HEK293 (cell line): ENCODE data around the gene OGFOD2.
A peak's percentile ranks its signal among the peaks of the same experiment; 100 is the strongest.

Source experiments
- BCL11A ChIP-seq: fragments of 450-650 bp; formaldehyde crosslinking; IDR thresholded peaks from 2 replicates; pipeline ENCODE4 v1.5.1; 2016; ENCODE audit warnings: low read depth, missing biosample characterization, missing genetic modification characterization
- OVOL3 ChIP-seq: fragments of 450-650 bp; formaldehyde crosslinking; IDR thresholded peaks from 2 replicates; pipeline ENCODE4 v1.5.1; 2016; ENCODE audit warnings: missing biosample characterization, missing genetic modification characterization
- TRIM28 ChIP-seq: IDR thresholded peaks from 2 replicates; pipeline ENCODE4 v1.6.1; 2011; ENCODE audit warnings: low read length, control low read depth, borderline replicate concordance
- ZBTB20 ChIP-seq: fragments of 450-650 bp; formaldehyde crosslinking; IDR thresholded peaks from 2 replicates; pipeline ENCODE4 v1.5.1; 2016; ENCODE audit warnings: missing biosample characterization, missing genetic modification characterization
- ZBTB21 ChIP-seq: fragments of 450-650 bp; formaldehyde crosslinking; IDR thresholded peaks from 2 replicates; pipeline ENCODE4 v1.5.1; 2017; ENCODE audit warnings: missing biosample characterization, missing genetic modification characterization
- ZFHX2 ChIP-seq: fragments of 450-650 bp; formaldehyde crosslinking; conservative IDR thresholded peaks from 2 replicates; pipeline ENCODE4 v1.5.1; 2016; ENCODE audit warnings: missing biosample characterization, missing genetic modification characterization
- ZFP3 ChIP-seq: fragments of 450-650 bp; formaldehyde crosslinking; IDR thresholded peaks from 2 replicates; pipeline ENCODE4 v1.5.1; 2016; ENCODE audit warnings: low read depth, missing biosample characterization, missing genetic modification characterization
- ZNF114 ChIP-seq: fragments of 450-650 bp; formaldehyde crosslinking; IDR thresholded peaks from 2 replicates; pipeline ENCODE4 v1.5.0; 2017; ENCODE audit warnings: missing biosample characterization, missing genetic modification characterization
- ZNF121 ChIP-seq: fragments of 450-650 bp; formaldehyde crosslinking; IDR thresholded peaks from 2 replicates; pipeline ENCODE4 v1.5.1; 2016; ENCODE audit warnings: missing biosample characterization, missing genetic modification characterization
- ZNF140 ChIP-seq: fragments of 450-650 bp; formaldehyde crosslinking; IDR thresholded peaks from 2 replicates; pipeline ENCODE4 v1.5.1; 2016; ENCODE audit warnings: missing biosample characterization, missing genetic modification characterization
- ZNF146 ChIP-seq: fragments of 450-650 bp; formaldehyde crosslinking; IDR thresholded peaks from 2 replicates; pipeline ENCODE4 v1.5.1; 2016; ENCODE audit warnings: missing biosample characterization, missing genetic modification characterization
- ZNF211 ChIP-seq: fragments of 450-650 bp; formaldehyde crosslinking; IDR thresholded peaks from 2 replicates; pipeline ENCODE4 v1.5.1; 2016; ENCODE audit warnings: low read depth, missing biosample characterization, missing genetic modification characterization
- ZNF248 ChIP-seq: fragments of 450-650 bp; formaldehyde crosslinking; IDR thresholded peaks from 2 replicates; pipeline ENCODE4 v1.5.1; 2017; ENCODE audit warnings: missing biosample characterization, missing genetic modification characterization
- ZNF302 ChIP-seq: fragments of 450-650 bp; formaldehyde crosslinking; IDR thresholded peaks from 2 replicates; pipeline ENCODE4 v1.5.1; 2016; ENCODE audit warnings: missing biosample characterization, missing genetic modification characterization, low read depth
- ZNF354C ChIP-seq: fragments of 450-650 bp; formaldehyde crosslinking; IDR thresholded peaks from 2 replicates; pipeline ENCODE4 v1.5.1; 2016; ENCODE audit warnings: missing biosample characterization, missing genetic modification characterization, low read depth, borderline replicate concordance
- ZNF37A ChIP-seq: fragments of 450-650 bp; IDR thresholded peaks from 2 replicates; pipeline ENCODE4 v1.5.1; 2018; ENCODE audit warnings: missing biosample characterization, missing genetic modification characterization
- ZNF404 ChIP-seq: fragments of 450-650 bp; formaldehyde crosslinking; IDR thresholded peaks from 2 replicates; pipeline ENCODE4 v1.5.1; 2017; ENCODE audit warnings: missing biosample characterization, missing genetic modification characterization
- ZNF423 ChIP-seq: fragments of 450-650 bp; formaldehyde crosslinking; IDR thresholded peaks from 2 replicates; pipeline ENCODE4 v1.5.1; 2016; ENCODE audit warnings: missing biosample characterization, missing genetic modification characterization
- ZNF433 ChIP-seq: fragments of 450-650 bp; formaldehyde crosslinking; IDR thresholded peaks from 2 replicates; pipeline ENCODE4 v1.5.1; 2016; ENCODE audit warnings: missing biosample characterization, missing genetic modification characterization, low read depth
- ZNF514 ChIP-seq: fragments of 450-650 bp; formaldehyde crosslinking; IDR thresholded peaks from 2 replicates; pipeline ENCODE4 v1.5.1; 2016; ENCODE audit warnings: missing biosample characterization, missing genetic modification characterization
- ZNF521 ChIP-seq: fragments of 450-650 bp; formaldehyde crosslinking; IDR thresholded peaks from 2 replicates; pipeline ENCODE4 v1.5.1; 2017; ENCODE audit warnings: missing biosample characterization, mild to moderate bottlenecking, missing genetic modification characterization
- ZNF549 ChIP-seq: fragments of 450-650 bp; IDR thresholded peaks from 2 replicates; pipeline ENCODE4 v1.5.1; 2018; ENCODE audit warnings: missing biosample characterization, missing genetic modification characterization, mild to moderate bottlenecking, inconsistent platforms, moderate library complexity
- ZNF677 ChIP-seq: fragments of 450-650 bp; IDR thresholded peaks from 2 replicates; pipeline ENCODE4 v1.5.0; 2018; ENCODE audit warnings: missing biosample characterization, mild to moderate bottlenecking, missing genetic modification characterization, moderate library complexity
- ZNF747 ChIP-seq: fragments of 450-650 bp; formaldehyde crosslinking; IDR thresholded peaks from 2 replicates; pipeline ENCODE4 v1.5.1; 2016; ENCODE audit warnings: missing biosample characterization, missing genetic modification characterization
- ZNF843 ChIP-seq: fragments of 450-650 bp; formaldehyde crosslinking; IDR thresholded peaks from 2 replicates; pipeline ENCODE4 v1.5.1; 2016; ENCODE audit warnings: missing biosample characterization, missing genetic modification characterization
- ZSCAN30 ChIP-seq: fragments of 450-650 bp; IDR thresholded peaks from 2 replicates; pipeline ENCODE4 v1.5.1; 2018; ENCODE audit warnings: missing biosample characterization, mild to moderate bottlenecking, missing genetic modification characterization, moderate library complexity
- ZXDB ChIP-seq: fragments of 450-650 bp; formaldehyde crosslinking; IDR thresholded peaks from 2 replicates; pipeline ENCODE4 v1.5.1; 2016; ENCODE audit warnings: missing biosample characterization, missing genetic modification characterization
- TF ChIP-seq, protein P1 (sequence below): fragments of 450-650 bp; formaldehyde crosslinking; IDR thresholded peaks from 2 replicates; pipeline ENCODE4 v1.5.1; 2016; ENCODE audit warnings: missing biosample characterization, missing genetic modification characterization, low read depth
- TF ChIP-seq, protein P2 (sequence below): fragments of 450-650 bp; formaldehyde crosslinking; IDR thresholded peaks from 2 replicates; pipeline ENCODE4 v1.5.1; 2016; ENCODE audit warnings: missing biosample characterization, missing genetic modification characterization, low read depth
- TF ChIP-seq, protein P3 (sequence below): fragments of 450-650 bp; formaldehyde crosslinking; IDR thresholded peaks from 2 replicates; pipeline ENCODE4 v1.5.1; 2016; ENCODE audit warnings: missing biosample characterization, missing genetic modification characterization
- TF ChIP-seq, protein P4 (sequence below): fragments of 450-650 bp; formaldehyde crosslinking; conservative IDR thresholded peaks from 2 replicates; pipeline ENCODE4 v1.5.1; 2016; ENCODE audit warnings: low read depth, missing biosample characterization, missing genetic modification characterization

The OGFOD2 gene

DNA sequence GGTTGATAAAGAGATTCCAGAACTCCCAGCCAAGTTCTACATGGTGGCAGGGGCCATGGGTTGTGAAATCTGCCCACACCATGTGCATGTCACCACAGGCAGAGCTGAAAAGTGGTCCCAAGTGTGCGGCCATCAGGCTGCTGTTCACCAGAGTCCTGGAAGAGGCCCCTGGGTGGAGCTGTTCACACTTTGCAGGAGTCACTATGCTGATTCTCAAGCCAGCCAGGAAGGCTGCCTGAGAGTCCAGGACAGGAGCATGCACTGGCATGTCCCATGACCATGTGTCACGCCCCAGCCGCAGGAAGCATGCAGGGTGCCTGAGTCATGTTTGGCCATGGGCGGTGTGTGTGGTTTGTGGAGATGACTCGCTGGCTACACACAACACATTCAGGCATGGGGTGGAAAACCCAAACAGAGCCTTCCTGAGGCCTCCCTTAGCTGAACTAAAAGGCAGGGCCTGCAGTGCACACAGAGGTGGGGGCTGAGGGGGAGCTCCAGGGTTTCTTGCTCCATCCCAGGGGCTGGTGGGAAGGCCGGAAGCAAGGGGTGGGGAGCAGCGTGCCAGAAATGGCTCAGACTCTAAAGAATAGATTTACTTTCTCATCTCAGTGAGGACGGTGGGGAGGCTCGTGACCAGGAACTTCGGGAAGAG is 28.2 kb upstream of the OGFOD2 start (continued):
- TF ChIP-seq ZNF677 (no peak), ZNF521 (tag by site-specific recombination) (no peak), ZNF37A (no peak), TRIM28 (no peak), OVOL3 (tag by site-specific recombination) (no peak), ZNF843 (tag by site-specific recombination) (no peak), ZNF514 (no peak), ZBTB21 (tag by site-specific recombination) (peak; percentile 59), BCL11A (peak; percentile 64), ZNF747 (no peak), ZNF114 (tag by site-specific recombination) (no peak), ZXDB (tag by site-specific recombination) (no peak), ZFP3 (no peak), ZFHX2 (tag by site-specific recombination) (peak; percentile 74), ZNF211 (no peak), ZNF302 (no peak), ZNF423 (tag by site-specific recombination) (no peak), ZNF121 (tag by site-specific recombination) (peak; percentile 43; the same call in 1 of the 2 replicates), ZNF433 (tag by site-specific recombination) (no peak), ZNF248 (no peak), ZNF549 (tag by site-specific recombination) (no peak), ZSCAN30 (tag by site-specific recombination) (no peak), ZNF354C (tag by site-specific recombination) (no peak), ZBTB20 (peak; percentile 67), ZNF140 (tag by site-specific recombination) (no peak), ZNF404 (tag by site-specific recombination) (no peak), ZNF146 (no peak)
- TF ChIP-seq, protein P1, sequence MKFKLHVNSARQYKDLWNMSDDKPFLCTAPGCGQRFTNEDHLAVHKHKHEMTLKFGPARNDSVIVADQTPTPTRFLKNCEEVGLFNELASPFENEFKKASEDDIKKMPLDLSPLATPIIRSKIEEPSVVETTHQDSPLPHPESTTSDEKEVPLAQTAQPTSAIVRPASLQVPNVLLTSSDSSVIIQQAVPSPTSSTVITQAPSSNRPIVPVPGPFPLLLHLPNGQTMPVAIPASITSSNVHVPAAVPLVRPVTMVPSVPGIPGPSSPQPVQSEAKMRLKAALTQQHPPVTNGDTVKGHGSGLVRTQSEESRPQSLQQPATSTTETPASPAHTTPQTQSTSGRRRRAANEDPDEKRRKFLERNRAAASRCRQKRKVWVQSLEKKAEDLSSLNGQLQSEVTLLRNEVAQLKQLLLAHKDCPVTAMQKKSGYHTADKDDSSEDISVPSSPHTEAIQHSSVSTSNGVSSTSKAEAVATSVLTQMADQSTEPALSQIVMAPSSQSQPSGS (tag by site-specific recombination), result no peak
- TF ChIP-seq, protein P2, sequence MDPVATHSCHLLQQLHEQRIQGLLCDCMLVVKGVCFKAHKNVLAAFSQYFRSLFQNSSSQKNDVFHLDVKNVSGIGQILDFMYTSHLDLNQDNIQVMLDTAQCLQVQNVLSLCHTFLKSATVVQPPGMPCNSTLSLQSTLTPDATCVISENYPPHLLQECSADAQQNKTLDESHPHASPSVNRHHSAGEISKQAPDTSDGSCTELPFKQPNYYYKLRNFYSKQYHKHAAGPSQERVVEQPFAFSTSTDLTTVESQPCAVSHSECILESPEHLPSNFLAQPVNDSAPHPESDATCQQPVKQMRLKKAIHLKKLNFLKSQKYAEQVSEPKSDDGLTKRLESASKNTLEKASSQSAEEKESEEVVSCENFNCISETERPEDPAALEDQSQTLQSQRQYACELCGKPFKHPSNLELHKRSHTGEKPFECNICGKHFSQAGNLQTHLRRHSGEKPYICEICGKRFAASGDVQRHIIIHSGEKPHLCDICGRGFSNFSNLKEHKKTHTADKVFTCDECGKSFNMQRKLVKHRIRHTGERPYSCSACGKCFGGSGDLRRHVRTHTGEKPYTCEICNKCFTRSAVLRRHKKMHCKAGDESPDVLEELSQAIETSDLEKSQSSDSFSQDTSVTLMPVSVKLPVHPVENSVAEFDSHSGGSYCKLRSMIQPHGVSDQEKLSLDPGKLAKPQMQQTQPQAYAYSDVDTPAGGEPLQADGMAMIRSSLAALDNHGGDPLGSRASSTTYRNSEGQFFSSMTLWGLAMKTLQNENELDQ (tag by site-specific recombination), result no peak
- TF ChIP-seq, protein P3, sequence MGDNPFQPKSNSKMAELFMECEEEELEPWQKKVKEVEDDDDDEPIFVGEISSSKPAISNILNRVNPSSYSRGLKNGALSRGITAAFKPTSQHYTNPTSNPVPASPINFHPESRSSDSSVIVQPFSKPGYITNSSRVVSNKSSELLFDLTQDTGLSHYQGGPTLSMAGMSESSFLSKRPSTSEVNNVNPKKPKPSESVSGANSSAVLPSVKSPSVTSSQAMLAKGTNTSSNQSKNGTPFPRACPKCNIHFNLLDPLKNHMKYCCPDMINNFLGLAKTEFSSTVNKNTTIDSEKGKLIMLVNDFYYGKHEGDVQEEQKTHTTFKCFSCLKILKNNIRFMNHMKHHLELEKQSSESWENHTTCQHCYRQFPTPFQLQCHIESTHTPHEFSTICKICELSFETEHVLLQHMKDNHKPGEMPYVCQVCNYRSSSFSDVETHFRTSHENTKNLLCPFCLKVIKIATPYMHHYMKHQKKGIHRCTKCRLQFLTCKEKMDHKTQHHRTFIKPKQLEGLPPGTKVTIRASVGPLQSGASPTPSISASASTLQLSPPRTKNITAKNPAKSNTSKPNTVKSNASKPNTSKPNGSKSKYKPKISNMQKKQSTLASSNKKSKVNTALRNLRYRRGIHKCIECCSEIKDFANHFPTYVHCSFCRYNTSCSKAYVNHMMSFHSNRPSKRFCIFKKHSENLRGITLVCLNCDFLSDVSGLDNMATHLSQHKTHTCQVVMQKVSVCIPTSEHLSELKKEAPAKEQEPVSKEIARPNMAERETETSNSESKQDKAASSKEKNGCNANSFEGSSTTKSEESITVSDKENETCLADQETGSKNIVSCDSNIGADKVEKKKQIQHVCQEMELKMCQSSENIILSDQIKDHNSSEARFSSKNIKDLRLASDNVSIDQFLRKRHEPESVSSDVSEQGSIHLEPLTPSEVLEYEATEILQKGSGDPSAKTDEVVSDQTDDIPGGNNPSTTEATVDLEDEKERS (tag by site-specific recombination), result 0 out of 2 replicates have a peak, but pooled peaks have one; percentile 23
- TF ChIP-seq, protein P4, sequence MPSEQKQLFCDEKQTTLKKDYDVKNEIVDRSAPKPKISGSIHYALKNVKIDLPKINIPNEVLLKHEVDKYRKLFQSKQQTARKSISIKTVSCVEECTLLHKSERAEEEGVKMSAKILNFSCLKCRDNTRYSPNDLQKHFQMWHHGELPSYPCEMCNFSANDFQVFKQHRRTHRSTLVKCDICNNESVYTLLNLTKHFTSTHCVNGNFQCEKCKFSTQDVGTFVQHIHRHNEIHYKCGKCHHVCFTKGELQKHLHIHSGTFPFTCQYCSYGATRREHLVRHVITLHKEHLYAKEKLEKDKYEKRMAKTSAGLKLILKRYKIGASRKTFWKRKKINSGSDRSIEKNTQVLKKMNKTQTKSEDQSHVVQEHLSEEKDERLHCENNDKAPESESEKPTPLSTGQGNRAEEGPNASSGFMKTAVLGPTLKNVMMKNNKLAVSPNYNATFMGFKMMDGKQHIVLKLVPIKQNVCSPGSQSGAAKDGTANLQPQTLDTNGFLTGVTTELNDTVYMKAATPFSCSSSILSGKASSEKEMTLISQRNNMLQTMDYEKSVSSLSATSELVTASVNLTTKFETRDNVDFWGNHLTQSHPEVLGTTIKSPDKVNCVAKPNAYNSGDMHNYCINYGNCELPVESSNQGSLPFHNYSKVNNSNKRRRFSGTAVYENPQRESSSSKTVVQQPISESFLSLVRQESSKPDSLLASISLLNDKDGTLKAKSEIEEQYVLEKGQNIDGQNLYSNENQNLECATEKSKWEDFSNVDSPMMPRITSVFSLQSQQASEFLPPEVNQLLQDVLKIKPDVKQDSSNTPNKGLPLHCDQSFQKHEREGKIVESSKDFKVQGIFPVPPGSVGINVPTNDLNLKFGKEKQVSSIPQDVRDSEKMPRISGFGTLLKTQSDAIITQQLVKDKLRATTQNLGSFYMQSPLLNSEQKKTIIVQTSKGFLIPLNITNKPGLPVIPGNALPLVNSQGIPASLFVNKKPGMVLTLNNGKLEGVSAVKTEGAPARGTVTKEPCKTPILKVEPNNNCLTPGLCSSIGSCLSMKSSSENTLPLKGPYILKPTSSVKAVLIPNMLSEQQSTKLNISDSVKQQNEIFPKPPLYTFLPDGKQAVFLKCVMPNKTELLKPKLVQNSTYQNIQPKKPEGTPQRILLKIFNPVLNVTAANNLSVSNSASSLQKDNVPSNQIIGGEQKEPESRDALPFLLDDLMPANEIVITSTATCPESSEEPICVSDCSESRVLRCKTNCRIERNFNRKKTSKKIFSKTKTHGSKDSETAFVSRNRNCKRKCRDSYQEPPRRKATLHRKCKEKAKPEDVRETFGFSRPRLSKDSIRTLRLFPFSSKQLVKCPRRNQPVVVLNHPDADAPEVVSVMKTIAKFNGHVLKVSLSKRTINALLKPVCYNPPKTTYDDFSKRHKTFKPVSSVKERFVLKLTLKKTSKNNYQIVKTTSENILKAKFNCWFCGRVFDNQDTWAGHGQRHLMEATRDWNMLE (tag by site-specific recombination), result no peak
